Nephron (organoid): Measurements from ENCODE around the gene FUNDC2.

ENCODE experiments used
- H3K27ac Mint-ChIP-seq, 3 experiments: 2 replicates each; pipeline ENCODE4 v1.8.0; 2020; ENCODE audit warnings: mixed read lengths in 3 of 3, mild to moderate bottlenecking in 2 of 3, moderate library complexity in 1 of 3
- H3K27me3 Mint-ChIP-seq: 2 replicates; pipeline ENCODE4 v1.8.0; 2021; ENCODE audit warnings: low read depth, mild to moderate bottlenecking, moderate library complexity, mixed read lengths
- H3K36me3 Mint-ChIP-seq: 2 replicates; pipeline ENCODE4 v1.8.0; 2020; ENCODE audit warnings: low read depth, mixed read lengths
- H3K4me1 Mint-ChIP-seq: 2 replicates; pipeline ENCODE4 v1.8.0; 2020; ENCODE audit warnings: mixed read lengths
- H3K4me3 Mint-ChIP-seq, 3 experiments: 2 replicates each; pipeline ENCODE4 v1.8.0; 2020; ENCODE audit warnings: mild to moderate bottlenecking in 3 of 3, mixed read lengths in 3 of 3, moderate library complexity in 2 of 3
- H3K9me3 Mint-ChIP-seq: 2 replicates; pipeline ENCODE4 v1.8.0; 2020; ENCODE audit warnings: mixed read lengths
- CTCF ChIP-seq, 3 experiments: fragments of 200-600 bp; sonication (generic); IDR thresholded peaks; one replicate each; pipeline ENCODE4 v1.5.0; 2021; ENCODE audit warnings: antibody characterized with exemption in 3 of 3; ENCODE audit not compliant: unreplicated experiment in 3 of 3

FUNDC2 gene

GRCh38 chrX:155108427-155108826 lies 81.8 kb downstream of the FUNDC2 start:
- TF ChIP-seq CTCF (IDR thresholded peaks at IDR 0.05; ENCODE audit: unreplicated experiment in 3 of 3), result no peak
- Mint-ChIP-seq H3K9me3 (peaks cover 8% of the 10 kb centered on the region), H3K4me1 (no peaks in the 10 kb centered on the region), H3K4me3 (no peak overlapping the region), H3K36me3 (peaks cover 48% of the 10 kb centered on the region), H3K27me3 (no peaks in the 10 kb centered on the region), H3K27ac (no peak overlapping the region)
